ENCODE measurements around the gene MYLIP. TPM values are rescaled to one million over a fixed set of nuclear protein-coding genes. Genes with fewer than 3 reads are reported as not detected.

Gene MYLIP
- total RNA-seq, 1 experiment from 2014 or later = 50.0 TPM

GRCh38 chr6:16103722-16104121 is 25.2 kb upstream of the MYLIP start:
- H3K9me3 Mint-ChIP-seq = peaks cover 22% of the 10 kb centered on the region
- CTCF ChIA-PET = no interaction called here
- H3K27me3 Mint-ChIP-seq (ENCODE audit: low read depth) = no peaks in the 10 kb centered on the region; the same call in 1 of the 2 replicates
- no peak for DNase-seq (ENCODE audit: low spot score)
- H3K4me1 Mint-ChIP-seq = peaks cover 8% of the 10 kb centered on the region
- no peak for ATAC-seq
- TF ChIP-seq ZBTB21 (CRISPR knock-in tag; IDR thresholded peaks at IDR 0.05; ENCODE audit: borderline replicate concordance) (no peak), FOXP4 (CRISPR knock-in tag; IDR thresholded peaks at IDR 0.05) (no peak), MYBL2 (CRISPR knock-in tag; IDR thresholded peaks at IDR 0.05) (no peak), IRF1 (CRISPR knock-in tag; IDR thresholded peaks at IDR 0.05) (no peak), E2F5 (CRISPR knock-in tag; IDR thresholded peaks at IDR 0.05) (no peak)
- POLR2A ChIA-PET = no interaction called here
- no peak overlapping the region for H3K4me3 Mint-ChIP-seq
- H3K27ac Mint-ChIP-seq = no peak overlapping the region
- no peaks in the 10 kb centered on the region for H3K36me3 Mint-ChIP-seq

GRCh38 chr6:16104624-16105433 is 24.1 kb upstream of the MYLIP start:
- Mint-ChIP-seq H3K4me1 (peaks cover 8% of the 10 kb centered on the region), H3K4me3 (no peak overlapping the region), H3K9me3 (peaks cover 15% of the 10 kb centered on the region), H3K36me3 (no peaks in the 10 kb centered on the region), H3K27me3 (ENCODE audit: low read depth) (no peaks in the 10 kb centered on the region), H3K27ac (no peak overlapping the region)
- DNase-seq (ENCODE audit: low spot score) = no peak
- ChIA-PET POLR2A (no interaction called here), CTCF (no interaction called here)
- no peak for ATAC-seq
- TF ChIP-seq NR2C2 (CRISPR knock-in tag; IDR thresholded peaks at IDR 0.05) = no peak
- TF ChIP-seq ARID4B (CRISPR knock-in tag; IDR thresholded peaks at IDR 0.05; ENCODE audit: borderline replicate concordance) = no peak
- TF ChIP-seq MXD4 (CRISPR knock-in tag; IDR thresholded peaks at IDR 0.05; ENCODE audit: borderline replicate concordance) = no peak
- TF ChIP-seq HMGA2 (CRISPR knock-in tag; IDR thresholded peaks at IDR 0.05) = no peak
- no peak for TF ChIP-seq IRF2 (CRISPR knock-in tag; IDR thresholded peaks at IDR 0.05; ENCODE audit: borderline replicate concordance, low read depth)
- TF ChIP-seq NR3C1 (CRISPR knock-in tag; conservative IDR thresholded peaks at IDR 0.05; ENCODE audit: low read depth) = no peak
- no peak for TF ChIP-seq SMAD3 (CRISPR knock-in tag; IDR thresholded peaks at IDR 0.05; ENCODE audit: borderline replicate concordance)
- TF ChIP-seq CREM (CRISPR knock-in tag; IDR thresholded peaks at IDR 0.05) = no peak
- no peak for TF ChIP-seq ZNF263 (CRISPR knock-in tag; IDR thresholded peaks at IDR 0.05; ENCODE audit: low read depth)
- TF ChIP-seq ZNF232 (CRISPR knock-in tag; IDR thresholded peaks at IDR 0.05) = no peak
- TF ChIP-seq JUN (CRISPR knock-in tag; IDR thresholded peaks at IDR 0.05) = no peak
- no peak for TF ChIP-seq PRDM15 (CRISPR knock-in tag; IDR thresholded peaks at IDR 0.05)
- no peak for TF ChIP-seq MYBL2 (CRISPR knock-in tag; IDR thresholded peaks at IDR 0.05)
